ENCODE results near the gene PPEF1. TPM values are rescaled to one million over a fixed set of nuclear protein-coding genes. Genes with fewer than 3 reads are reported as not detected.
"Not testable (repeated sequence)": the region's sequence is repeated elsewhere in the genome, so short reads cannot be mapped to it uniquely, and the experiment has no call there.

Gene PPEF1
- total RNA-seq, 4 donors from 2014 or later, result 0.19 TPM; not detected in 3

DNA sequence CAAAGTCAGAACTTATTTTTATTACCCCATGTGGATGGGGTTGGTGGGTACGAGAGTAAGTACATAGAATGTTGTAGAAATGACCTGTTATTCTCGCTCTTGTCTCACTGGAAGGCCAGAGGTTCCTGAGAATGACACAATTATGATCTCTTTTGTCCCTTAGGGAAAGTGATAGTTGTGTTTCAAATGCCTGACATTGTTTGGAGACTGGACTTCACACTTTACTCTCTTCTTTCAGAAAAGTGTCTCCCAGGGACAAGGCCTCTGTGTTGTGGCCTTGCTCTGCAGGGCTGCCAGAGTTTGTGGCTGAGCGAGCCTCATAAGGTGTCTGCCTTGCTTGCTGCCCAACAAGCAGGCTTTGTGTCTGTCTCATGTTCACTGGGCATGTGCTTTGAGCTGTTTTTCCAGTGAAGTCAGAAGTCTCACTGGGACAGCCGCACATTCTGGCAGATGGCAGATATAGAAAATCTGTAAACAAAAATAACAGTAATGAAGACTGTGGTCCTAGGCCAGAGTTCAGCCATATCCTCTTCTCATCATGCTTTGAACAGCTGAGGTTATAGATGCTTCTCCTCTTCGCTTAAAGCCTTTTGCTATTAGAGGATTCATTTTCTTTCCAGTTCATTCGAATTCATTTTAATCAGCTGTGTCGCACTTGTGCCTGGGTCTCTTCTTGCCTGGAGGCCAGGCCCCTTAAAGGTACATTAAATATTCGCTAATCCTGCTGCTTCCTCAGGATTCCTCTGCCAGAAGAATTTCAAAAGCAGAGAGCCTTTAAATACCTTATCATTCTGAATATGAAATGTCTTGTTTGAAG lies 14.4 kb downstream of the PPEF1 start:
- Histone ChIP-seq H3K27ac (no peak overlapping the region), H3K36me3 (no peaks in the 10 kb centered on the region), H3K27me3 (no peaks in the 10 kb centered on the region), H3K9me3 (no peaks in the 10 kb centered on the region), H3K4me1 (no peaks in the 10 kb centered on the region), H3K4me3 (no peak overlapping the region)
- intact Hi-C loops (cut with DNase I), result no loop called here
- WGBS, 2 donors, result 61 to 67% methylated on average over 6 to 8 of the region's 8 CpGs
- no peak for TF ChIP-seq POLR2A (IDR thresholded peaks at IDR 0.05)
- TF ChIP-seq, protein P1, sequence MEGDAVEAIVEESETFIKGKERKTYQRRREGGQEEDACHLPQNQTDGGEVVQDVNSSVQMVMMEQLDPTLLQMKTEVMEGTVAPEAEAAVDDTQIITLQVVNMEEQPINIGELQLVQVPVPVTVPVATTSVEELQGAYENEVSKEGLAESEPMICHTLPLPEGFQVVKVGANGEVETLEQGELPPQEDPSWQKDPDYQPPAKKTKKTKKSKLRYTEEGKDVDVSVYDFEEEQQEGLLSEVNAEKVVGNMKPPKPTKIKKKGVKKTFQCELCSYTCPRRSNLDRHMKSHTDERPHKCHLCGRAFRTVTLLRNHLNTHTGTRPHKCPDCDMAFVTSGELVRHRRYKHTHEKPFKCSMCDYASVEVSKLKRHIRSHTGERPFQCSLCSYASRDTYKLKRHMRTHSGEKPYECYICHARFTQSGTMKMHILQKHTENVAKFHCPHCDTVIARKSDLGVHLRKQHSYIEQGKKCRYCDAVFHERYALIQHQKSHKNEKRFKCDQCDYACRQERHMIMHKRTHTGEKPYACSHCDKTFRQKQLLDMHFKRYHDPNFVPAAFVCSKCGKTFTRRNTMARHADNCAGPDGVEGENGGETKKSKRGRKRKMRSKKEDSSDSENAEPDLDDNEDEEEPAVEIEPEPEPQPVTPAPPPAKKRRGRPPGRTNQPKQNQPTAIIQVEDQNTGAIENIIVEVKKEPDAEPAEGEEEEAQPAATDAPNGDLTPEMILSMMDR (IDR thresholded peaks at IDR 0.05), result no peak
- no peak for DNase-seq

DNA sequence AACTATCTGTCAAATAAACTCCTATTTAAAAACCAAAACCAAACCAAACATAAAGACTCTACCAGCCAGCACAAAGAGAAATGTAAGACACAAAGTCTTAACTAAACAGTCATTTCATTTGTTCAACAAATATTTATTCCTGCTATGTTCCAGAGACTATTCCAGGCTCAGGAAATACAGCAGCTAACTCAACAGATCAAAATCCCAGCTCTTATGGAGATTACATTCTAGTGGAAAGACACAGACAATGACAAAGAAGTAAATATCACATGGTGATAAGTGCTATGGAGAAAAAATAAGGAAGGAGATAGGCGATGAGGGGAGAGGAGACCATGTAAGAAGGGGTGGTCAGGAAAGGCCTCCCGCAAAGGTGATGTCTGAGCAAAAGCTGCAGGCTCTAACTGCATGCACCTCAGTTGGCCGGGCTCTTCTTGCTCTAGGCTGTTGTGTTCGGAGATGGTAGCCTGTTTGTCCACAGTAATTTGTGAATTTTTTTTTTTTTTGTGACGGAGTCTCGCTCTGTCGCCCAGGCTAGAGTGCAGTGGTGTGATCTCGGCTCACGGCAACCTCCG lies 15.1 kb downstream of the PPEF1 start:
- H3K4me3 ChIP-seq, result no peak overlapping the region
- no peaks in the 10 kb centered on the region for H3K36me3 ChIP-seq
- no peak for DNase-seq
- H3K4me1 ChIP-seq, result no peaks in the 10 kb centered on the region
- no peak overlapping the region for H3K27ac ChIP-seq
- no peaks in the 10 kb centered on the region for H3K9me3 ChIP-seq
- WGBS, 2 donors, result 78 to 86% methylated on average over 8 to 9 of the region's 10 CpGs
- TF ChIP-seq POLR2A (IDR thresholded peaks at IDR 0.05), result no peak
- TF ChIP-seq, protein P1 (IDR thresholded peaks at IDR 0.05), result no peak
- H3K27me3 ChIP-seq, result no peaks in the 10 kb centered on the region
- intact Hi-C loops (cut with DNase I), result no loop called here

- intact Hi-C loops (cut with DNase I), result no loop called here
- 60 to 69% methylated on average over 3 to 8 of the region's 8 CpGs for WGBS, 2 donors
- no peak overlapping the region for H3K27ac ChIP-seq
Measured at GRCh38 chrX:18725310-18725943, 18.0 kb downstream of the PPEF1 start.

DNA sequence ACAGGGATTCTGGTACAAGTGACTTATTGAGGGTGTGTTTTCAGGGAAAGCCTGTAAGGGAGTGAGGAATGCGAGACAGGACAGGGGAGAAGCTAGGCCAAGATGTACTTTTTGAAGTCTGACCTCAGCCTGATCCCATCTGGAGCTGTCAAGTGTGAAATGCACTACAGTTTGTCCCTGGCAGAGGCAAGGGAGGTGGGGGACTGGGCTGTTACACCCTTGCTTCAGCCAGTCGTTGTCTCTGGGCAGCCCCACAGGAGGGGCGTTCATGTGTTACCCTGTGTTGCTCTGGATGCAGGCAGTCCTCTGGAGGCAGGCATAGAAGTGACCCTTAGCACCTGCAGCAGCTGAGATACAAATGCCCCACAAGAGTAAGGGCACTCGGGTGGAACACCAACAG lies 25.8 kb downstream of the PPEF1 start:
- TF ChIP-seq, protein P1 (IDR thresholded peaks at IDR 0.05), result no peak
- no peak for TF ChIP-seq POLR2A (IDR thresholded peaks at IDR 0.05)
- Histone ChIP-seq H3K4me3 (no peak overlapping the region), H3K36me3 (no peaks in the 10 kb centered on the region), H3K27ac (no peak overlapping the region), H3K9me3 (no peaks in the 10 kb centered on the region), H3K4me1 (no peaks in the 10 kb centered on the region), H3K27me3 (no peaks in the 10 kb centered on the region)
- intact Hi-C loops (cut with DNase I), result no loop called here
- 56 to 73% methylated on average over 3 of the region's 4 CpGs for WGBS, 2 donors
- no peak for DNase-seq

More at GRCh38 chrX:18725310-18725943, 18.0 kb downstream of the PPEF1 start:
- TF ChIP-seq, protein P1 (IDR thresholded peaks at IDR 0.05), result no peak
- no peak for TF ChIP-seq POLR2A (IDR thresholded peaks at IDR 0.05)
- Histone ChIP-seq H3K4me1 (no peaks in the 10 kb centered on the region), H3K27me3 (no peaks in the 10 kb centered on the region), H3K4me3 (no peak overlapping the region), H3K36me3 (no peaks in the 10 kb centered on the region), H3K9me3 (no peaks in the 10 kb centered on the region)
- no peak for DNase-seq

DNA sequence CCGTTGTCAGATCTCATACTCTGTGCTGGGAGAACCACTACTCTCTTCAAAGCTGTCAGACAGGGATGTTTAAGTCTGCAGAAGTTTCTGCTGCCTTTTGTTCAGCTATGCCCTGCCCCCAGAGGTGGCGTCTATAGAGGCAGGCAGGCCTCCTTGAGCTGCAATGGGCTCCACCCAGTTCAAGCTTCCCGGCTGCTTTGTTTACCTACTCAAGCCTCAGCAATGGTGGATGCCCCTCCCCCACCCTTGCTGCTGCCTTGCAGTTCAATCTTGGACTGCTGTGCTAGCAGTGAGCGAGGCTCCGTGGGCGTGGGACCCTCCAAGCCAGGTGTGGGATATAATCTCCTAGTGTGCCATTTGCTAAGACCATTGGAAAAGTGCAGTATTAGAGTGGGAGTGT lies 32.2 kb downstream of the PPEF1 start:
- H3K27ac ChIP-seq; intact Hi-C loops (cut with DNase I); DNase-seq; H3K4me1 ChIP-seq; H3K4me3 ChIP-seq; H3K36me3 ChIP-seq; H3K9me3 ChIP-seq; H3K27me3 ChIP-seq: not testable (repeated sequence)
- WGBS, 2 donors, result no CpG with 5 or more reads among the region's 6 CpGs
